Activated B cell treated with CpG ODN at 0.5 μM for 24 hours (primary cell): ENCODE results near the gene PLCL2. TPM values are rescaled to one million over a fixed set of nuclear protein-coding genes. Genes with fewer than 3 reads are reported as not detected.
"Not testable (repeated sequence)": the region's sequence is repeated elsewhere in the genome, so short reads cannot be mapped to it uniquely, and the experiment has no call there.

Experiments used
- ATAC-seq: fragments of 200-7000 bp; cut with Tn5 transposase; one replicate; pipeline ENCODE4 v1.10.0; 2021; ENCODE audit warnings: low read depth, mild to moderate bottlenecking, moderate library complexity
- CTCF ChIA-PET: fragments of 350-600 bp; sonication (Branson Sonifier 250); formaldehyde crosslinking; loops from one replicate; lab custom pipeline; 2021; ENCODE audit warnings: antibody characterized with exemption; lab: Charles Lee
- POLR2A ChIA-PET: fragments of 350-600 bp; sonication (Branson Sonifier 250); formaldehyde crosslinking; loops from one replicate; lab custom pipeline; 2021; ENCODE audit warnings: antibody characterized with exemption; lab: Charles Lee
- DNase-seq: peaks from one replicate; pipeline ENCODE4 v3.0.0; 2022
- H3K27ac Mint-ChIP-seq: one replicate; pipeline ENCODE4 v1.8.0; 2020; ENCODE audit warnings: mixed read lengths
- H3K27me3 Mint-ChIP-seq: one replicate; pipeline ENCODE4 v1.8.0; 2021; ENCODE audit warnings: mixed read lengths
- H3K36me3 Mint-ChIP-seq: one replicate; pipeline ENCODE4 v1.8.0; 2021; ENCODE audit warnings: low read depth, mixed read lengths
- H3K4me1 Mint-ChIP-seq: one replicate; pipeline ENCODE4 v1.8.0; 2021; ENCODE audit warnings: mixed read lengths
- H3K4me3 Mint-ChIP-seq: one replicate; pipeline ENCODE4 v1.8.0; 2020; ENCODE audit warnings: mild to moderate bottlenecking, mixed read lengths
- H3K9me3 Mint-ChIP-seq: one replicate; pipeline ENCODE4 v1.8.0; 2020; ENCODE audit warnings: mixed read lengths
- CTCF ChIP-seq: fragments of 200-600 bp; IDR thresholded peaks from one replicate; pipeline ENCODE4 v1.8.0; 2022; ENCODE audit warnings: antibody characterized with exemption, mild to moderate bottlenecking
- intact Hi-C: fragments of 100-400 bp; cut with micrococcal nuclease; formaldehyde crosslinking; loops from one replicate; pipeline ENCODE4 v1.15.1; 2024
- total RNA-seq: library from RNA; stranded (reverse); gene quantifications from 2 replicates; pipeline ENCODE4 v1.2.3, GENCODE V29; 2022

PLCL2 gene
- total RNA-seq, 1 donor from 2014 or later: 40.0 TPM

- ATAC-seq (no peak), DNase-seq (no peak)
- H3K4me3 Mint-ChIP-seq: no peak overlapping the region
- H3K36me3 Mint-ChIP-seq: peaks cover 15% of the 10 kb centered on the region
- ChIA-PET CTCF (no interaction called here), POLR2A (no interaction called here)
- no peak for TF ChIP-seq CTCF
- no peaks in the 10 kb centered on the region for H3K9me3 Mint-ChIP-seq
- intact Hi-C loops: loop anchor here (5.0 kb wide), 1 partner anchor 36 kb away; no protein-coding TSS in a partner anchor
- no peak overlapping the region for H3K27ac Mint-ChIP-seq
- H3K27me3 Mint-ChIP-seq: no peaks in the 10 kb centered on the region
- peaks cover 59% of the 10 kb centered on the region for H3K4me1 Mint-ChIP-seq
These were observed 93.6 kb downstream of the PLCL2 start for GRCh38 chr3:16978234-16978920.

GRCh38 chr3:16978921-16979271 lies 94.1 kb downstream of the PLCL2 start:
- Mint-ChIP-seq H3K27ac (no peak overlapping the region), H3K4me3 (no peak overlapping the region), H3K27me3 (no peaks in the 10 kb centered on the region), H3K4me1 (peaks cover 59% of the 10 kb centered on the region), H3K36me3 (peaks cover 15% of the 10 kb centered on the region), H3K9me3 (no peaks in the 10 kb centered on the region)
- CTCF ChIA-PET: no interaction called here
- intact Hi-C loops: loop anchor here (5.0 kb wide), 1 partner anchor 37 kb away; no protein-coding TSS in a partner anchor
- no peak for ATAC-seq
- TF ChIP-seq CTCF: no peak
- POLR2A ChIA-PET: no interaction called here
- no peak for DNase-seq

- ATAC-seq, CTCF ChIA-PET, POLR2A ChIA-PET, H3K27me3 Mint-ChIP-seq, DNase-seq, H3K4me3 Mint-ChIP-seq, H3K27ac Mint-ChIP-seq, H3K9me3 Mint-ChIP-seq: not testable (repeated sequence)
- Mint-ChIP-seq H3K4me1 (peaks cover 56% of the 10 kb centered on the region), H3K36me3 (peaks cover 15% of the 10 kb centered on the region)
- intact Hi-C loops: loop anchor here (5.0 kb wide), 1 partner anchor 38 kb away; no protein-coding TSS in a partner anchor
These were observed 95.2 kb downstream of the PLCL2 start for GRCh38 chr3:16979769-16980515.

GRCh38 chr3:16980526-16980925 lies 95.8 kb downstream of the PLCL2 start:
- peaks cover 14% of the 10 kb centered on the region for H3K36me3 Mint-ChIP-seq
- H3K4me3 Mint-ChIP-seq, POLR2A ChIA-PET, H3K27me3 Mint-ChIP-seq, intact Hi-C loops, ATAC-seq, H3K27ac Mint-ChIP-seq, DNase-seq, CTCF ChIA-PET, H3K9me3 Mint-ChIP-seq: not testable (repeated sequence)
- peaks cover 54% of the 10 kb centered on the region for H3K4me1 Mint-ChIP-seq

GRCh38 chr3:16982460-16982859 lies 97.7 kb downstream of the PLCL2 start:
- Mint-ChIP-seq H3K4me3 (no peak overlapping the region), H3K36me3 (peaks cover 10% of the 10 kb centered on the region), H3K9me3 (no peaks in the 10 kb centered on the region), H3K27me3 (no peaks in the 10 kb centered on the region), H3K4me1 (peaks cover 59% of the 10 kb centered on the region), H3K27ac (no peak overlapping the region)
- intact Hi-C loops: no loop called here
- DNase-seq: no peak
- ChIA-PET POLR2A (no interaction called here), CTCF (interaction anchor here (0.7 kb wide), 1 partner anchor 98 kb away, joined by 3 read pairs; no protein-coding TSS in a partner anchor)
- no peak for TF ChIP-seq CTCF
- ATAC-seq: no peak

GRCh38 chr3:16985608-16986007 lies 100.9 kb downstream of the PLCL2 start:
- Mint-ChIP-seq H3K4me3 (no peak overlapping the region), H3K36me3 (peaks cover 6% of the 10 kb centered on the region), H3K27ac (no peak overlapping the region), H3K27me3 (no peaks in the 10 kb centered on the region), H3K4me1 (peaks cover 71% of the 10 kb centered on the region), H3K9me3 (no peaks in the 10 kb centered on the region)
- no peak for TF ChIP-seq CTCF
- CTCF ChIA-PET: no interaction called here
- intact Hi-C loops: no loop called here
- no peak for DNase-seq
- no peak for ATAC-seq
- POLR2A ChIA-PET: no interaction called here
